ENCODE measurements around the gene SEMA4B. TPM values are rescaled to one million over a fixed set of nuclear protein-coding genes. Genes with fewer than 3 reads are reported as not detected.

Gene SEMA4B
- total and polyA plus RNA-seq, 10 of the 15 experiments (the other 5 are each of a cell fraction or from before 2014, with no cell fraction given), result 0.87 to 26.0 (median 9.3) TPM

DNA sequence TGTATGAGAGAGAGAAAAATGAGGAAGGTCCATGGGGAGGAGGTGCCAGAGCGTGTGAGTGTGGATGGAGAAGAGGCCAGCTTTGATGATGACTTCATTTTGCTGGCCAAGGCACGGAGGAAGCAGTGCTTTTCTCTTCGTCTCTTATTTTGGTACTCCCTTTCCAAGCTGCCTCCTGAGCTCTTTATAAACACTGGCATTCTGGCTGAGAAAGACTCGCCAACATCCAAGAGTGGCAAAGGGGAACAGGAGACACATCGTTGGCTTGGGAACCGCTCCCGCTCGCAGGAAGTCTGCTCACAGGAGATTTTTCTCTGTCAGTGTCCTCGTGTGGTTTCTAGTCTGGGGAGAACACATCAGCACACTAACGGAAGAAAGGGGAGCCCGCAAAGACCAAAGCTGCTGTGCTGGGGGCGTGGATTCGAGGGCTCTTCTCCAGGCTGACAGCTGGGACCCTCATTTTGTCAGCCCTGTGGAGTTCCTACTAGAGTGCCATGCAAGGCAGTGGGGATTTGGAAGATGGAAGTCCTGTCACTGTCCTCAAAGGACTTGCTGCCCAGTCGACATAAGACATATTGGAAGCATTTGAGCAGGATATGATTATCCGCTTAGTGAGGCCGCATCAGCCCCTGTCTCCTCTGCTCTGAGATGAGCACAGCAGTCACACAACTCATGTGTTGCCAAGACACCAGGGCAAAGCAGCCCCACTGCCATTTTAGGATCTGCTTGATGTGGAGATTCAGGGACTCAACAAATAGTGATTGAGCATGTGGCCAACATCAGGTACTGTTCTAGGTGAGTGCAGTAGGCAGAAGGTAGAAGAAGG, 8.0 kb upstream of the SEMA4B start (continued):
- TF ChIP-seq, protein P1, sequence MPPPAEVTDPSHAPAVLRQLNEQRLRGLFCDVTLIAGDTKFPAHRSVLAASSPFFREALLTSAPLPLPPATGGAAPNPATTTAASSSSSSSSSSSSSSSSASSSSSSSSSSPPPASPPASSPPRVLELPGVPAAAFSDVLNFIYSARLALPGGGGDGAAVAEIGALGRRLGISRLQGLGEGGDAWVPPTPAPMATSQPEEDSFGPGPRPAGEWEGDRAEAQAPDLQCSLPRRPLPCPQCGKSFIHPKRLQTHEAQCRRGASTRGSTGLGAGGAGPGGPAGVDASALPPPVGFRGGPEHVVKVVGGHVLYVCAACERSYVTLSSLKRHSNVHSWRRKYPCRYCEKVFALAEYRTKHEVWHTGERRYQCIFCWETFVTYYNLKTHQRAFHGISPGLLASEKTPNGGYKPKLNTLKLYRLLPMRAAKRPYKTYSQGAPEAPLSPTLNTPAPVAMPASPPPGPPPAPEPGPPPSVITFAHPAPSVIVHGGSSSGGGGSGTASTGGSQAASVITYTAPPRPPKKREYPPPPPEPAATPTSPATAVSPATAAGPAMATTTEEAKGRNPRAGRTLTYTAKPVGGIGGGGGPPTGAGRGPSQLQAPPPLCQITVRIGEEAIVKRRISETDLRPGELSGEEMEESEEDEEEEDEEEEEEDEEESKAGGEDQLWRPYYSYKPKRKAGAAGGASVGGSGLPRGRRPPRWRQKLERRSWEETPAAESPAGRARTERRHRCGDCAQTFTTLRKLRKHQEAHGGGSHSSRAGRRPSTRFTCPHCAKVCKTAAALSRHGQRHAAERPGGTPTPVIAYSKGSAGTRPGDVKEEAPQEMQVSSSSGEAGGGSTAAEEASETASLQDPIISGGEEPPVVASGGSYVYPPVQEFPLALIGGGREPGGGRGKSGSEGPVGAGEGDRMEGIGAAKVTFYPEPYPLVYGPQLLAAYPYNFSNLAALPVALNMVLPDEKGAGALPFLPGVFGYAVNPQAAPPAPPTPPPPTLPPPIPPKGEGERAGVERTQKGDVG (CRISPR knock-in tag; IDR thresholded peaks at IDR 0.05), result no peak
- TF ChIP-seq CREB1 (IDR thresholded peaks at IDR 0.05; ENCODE audit: low read depth) (no peak), PAX5 (IDR thresholded peaks at IDR 0.05; ENCODE audit: borderline replicate concordance, low read depth, low read length) (no peak), YBX1 (IDR thresholded peaks at IDR 0.05) (no peak), BCL11A (IDR thresholded peaks at IDR 0.05; ENCODE audit: low read depth, low read length) (no peak), EGR1 (IDR thresholded peaks at IDR 0.05; ENCODE audit: borderline replicate concordance in 1 of 2, low read depth in 2 of 2, low read length in 2 of 2) (no peak), MEF2A (IDR thresholded peaks at IDR 0.05; ENCODE audit: insufficient read depth, low read depth, low read length) (no peak), SUZ12 (IDR thresholded peaks at IDR 0.05; ENCODE audit: unreplicated experiment) (no peak)
